Endometrium (tissue), 2 donors: ENCODE measurements around the gene ADARB1.

Experiments
- FAIRE-seq: peaks from 2 replicates; lab custom pipeline; 2012; peaks lifted over from hg19 to GRCh38; lab: Jason Lieb, UNC
- donor health status: control.
- donor health status: control.

The ADARB1 gene

DNA sequence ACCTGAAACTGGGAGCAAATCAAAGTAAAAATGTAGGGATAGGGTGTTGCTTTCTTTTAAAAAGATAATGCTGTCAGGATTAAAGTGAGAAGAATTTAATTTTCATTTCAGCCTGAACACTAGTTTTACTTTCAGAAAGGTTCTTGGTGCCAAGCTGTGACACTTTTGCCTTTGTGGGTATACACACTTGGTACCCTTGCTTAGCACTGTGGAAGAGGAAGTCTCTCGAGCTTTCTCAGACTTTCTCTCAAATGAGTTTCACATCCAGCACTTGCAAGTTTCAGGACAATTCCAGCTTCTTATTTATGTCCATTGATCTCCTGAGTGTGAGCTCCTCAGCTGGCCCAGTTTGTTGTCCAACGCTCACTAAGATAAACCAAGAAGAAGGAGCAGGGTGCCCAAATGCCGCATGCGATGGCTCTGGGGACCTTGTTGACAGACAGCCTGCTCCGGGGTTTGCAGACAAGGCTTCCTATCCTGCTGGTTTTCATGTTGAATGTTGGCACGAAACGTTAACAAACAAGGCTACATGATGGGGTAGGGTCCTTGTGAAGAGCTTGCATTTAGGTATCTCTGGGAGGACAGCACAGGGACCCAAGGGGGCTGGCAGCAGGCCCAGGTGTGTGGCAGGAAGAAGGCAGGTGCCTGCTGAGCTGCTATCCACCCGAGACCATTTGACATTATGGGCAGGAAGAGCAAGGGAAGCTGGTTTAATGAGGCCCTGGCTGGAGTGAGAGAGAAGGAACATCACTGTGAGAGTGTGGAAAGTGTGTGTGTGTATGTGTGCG lies 133.7 kb downstream of the ADARB1 start:
- no peak for FAIRE-seq

- no peak for FAIRE-seq
Measured at GRCh38 chr21:45208627-45208951, 134.2 kb downstream of the ADARB1 start.

DNA sequence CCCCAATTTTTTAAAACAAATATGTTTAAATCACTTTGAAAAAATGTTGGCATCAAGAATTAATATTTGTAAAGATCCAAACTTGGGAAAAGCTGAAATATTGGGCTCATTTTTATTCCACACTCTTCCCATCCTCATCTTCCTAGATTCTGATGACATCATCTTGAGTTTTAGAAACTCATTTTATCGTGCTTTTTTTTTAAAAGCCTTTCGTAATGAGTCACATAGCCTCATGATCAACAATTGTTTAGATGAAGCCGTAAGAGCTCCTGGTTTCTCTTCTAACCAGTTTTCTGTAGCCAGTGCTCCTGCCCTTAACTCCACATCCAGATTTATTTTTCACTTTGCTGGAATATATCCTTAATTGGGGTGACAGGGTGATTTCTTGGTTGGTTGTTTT lies 134.7 kb downstream of the ADARB1 start:
- no peak for FAIRE-seq

DNA sequence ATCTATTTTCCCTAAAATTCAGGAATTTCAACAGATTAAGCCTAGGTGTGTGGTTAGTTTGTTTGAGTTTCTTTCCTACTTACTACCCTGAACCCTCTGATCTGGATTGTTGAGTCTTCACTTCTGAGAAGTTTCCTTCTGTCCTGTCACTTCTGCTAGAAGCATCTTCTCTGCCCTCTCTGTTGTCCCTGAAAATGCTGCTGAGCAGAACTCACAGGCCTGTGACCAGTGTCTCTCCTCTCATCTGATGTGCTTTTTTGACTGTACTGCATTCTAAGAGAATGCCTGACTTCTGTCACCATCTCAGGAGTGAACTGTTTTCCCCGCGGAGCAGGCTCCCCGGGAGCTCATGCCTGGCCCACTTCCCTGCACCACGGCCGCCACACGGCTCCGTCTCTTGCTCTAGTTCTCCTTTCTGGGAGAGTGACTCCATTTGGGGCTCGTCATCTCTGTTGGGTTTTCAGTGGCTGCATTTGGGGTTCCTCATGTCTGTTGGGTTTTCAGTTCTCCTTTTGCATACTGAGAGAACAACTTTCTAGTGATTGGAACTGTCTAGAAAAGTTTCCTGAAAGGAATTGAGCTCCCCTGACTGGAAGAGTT lies 135.4 kb downstream of the ADARB1 start:
- FAIRE-seq, result no peak

GRCh38 chr21:45210461-45210983 lies 136.1 kb downstream of the ADARB1 start:
- FAIRE-seq, result no peak

DNA sequence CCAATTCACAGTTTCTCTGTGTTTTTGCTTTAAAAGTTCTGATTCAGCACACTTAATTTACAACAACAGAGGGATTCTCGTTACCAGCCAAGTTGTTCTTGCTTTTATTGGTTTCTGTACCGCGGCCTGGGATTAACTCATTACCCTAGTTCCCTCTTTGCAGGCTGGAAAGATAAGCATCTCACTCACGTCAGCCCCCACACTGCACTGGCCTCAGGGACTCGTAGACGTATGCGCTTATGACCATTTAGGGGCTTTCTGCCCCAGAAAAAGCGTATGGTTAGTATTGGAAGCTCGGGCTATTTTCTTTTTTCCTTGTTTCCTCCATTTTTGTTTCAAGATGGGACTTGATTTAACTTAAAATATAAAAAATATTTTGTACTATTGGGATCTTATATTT lies 137.3 kb downstream of the ADARB1 start:
- FAIRE-seq, result peak; percentile 15

- FAIRE-seq, result no peak
Measured at GRCh38 chr21:45213392-45213791, 139.0 kb downstream of the ADARB1 start.

DNA sequence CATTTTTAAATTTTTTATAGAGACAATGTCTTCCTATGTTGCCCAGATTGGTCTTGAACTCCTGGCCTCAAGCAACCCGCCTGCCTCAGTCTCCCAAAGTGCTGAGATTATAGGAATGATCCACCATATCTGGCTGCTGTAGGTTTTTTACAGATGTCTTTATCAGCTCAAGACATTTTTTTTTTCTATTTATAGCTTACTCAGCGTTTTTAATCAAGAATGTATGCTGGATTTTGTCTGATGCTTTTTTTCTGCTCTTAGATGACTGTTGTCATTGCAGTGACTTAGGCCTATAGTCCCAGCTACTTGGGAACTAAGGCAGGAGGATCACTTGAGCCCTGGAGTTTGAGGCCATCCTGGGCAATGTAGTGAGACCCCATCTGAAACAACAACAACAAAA lies 140.8 kb downstream of the ADARB1 start:
- FAIRE-seq, result no peak

- FAIRE-seq, result no peak
Measured at GRCh38 chr21:45217010-45217409, 142.6 kb downstream of the ADARB1 start.

GRCh38 chr21:45219517-45219916 lies 145.1 kb downstream of the ADARB1 start:
- no peak for FAIRE-seq

DNA sequence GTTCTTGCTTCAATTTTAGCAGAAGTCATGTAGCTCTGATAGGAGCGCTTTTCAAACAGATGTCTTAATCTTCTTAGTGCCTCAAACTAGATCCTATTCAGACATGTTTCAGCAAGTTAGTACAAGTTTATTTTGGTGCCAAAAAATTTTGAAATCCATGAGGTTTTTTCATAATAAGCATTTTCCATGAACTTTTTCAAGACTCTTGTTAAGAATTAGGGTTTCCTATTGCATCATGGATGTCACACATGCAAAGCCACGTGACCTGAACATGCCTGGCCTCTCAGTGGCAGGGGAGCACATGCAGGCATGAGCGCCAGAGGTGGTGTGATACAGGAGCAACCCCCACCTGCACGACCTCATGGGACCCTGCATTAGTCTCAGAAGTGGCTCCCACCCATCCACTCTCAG lies 145.7 kb downstream of the ADARB1 start:
- no peak for FAIRE-seq

- no peak for FAIRE-seq
Measured at GRCh38 chr21:45220714-45221490, 146.5 kb downstream of the ADARB1 start.

GRCh38 chr21:45222001-45222400 lies 147.6 kb downstream of the ADARB1 start:
- no peak for FAIRE-seq

- no peak for FAIRE-seq
Measured at GRCh38 chr21:45223236-45224185, 149.1 kb downstream of the ADARB1 start.

GRCh38 chr21:45224189-45224938 lies 150.0 kb downstream of the ADARB1 start:
- no peak for FAIRE-seq

DNA sequence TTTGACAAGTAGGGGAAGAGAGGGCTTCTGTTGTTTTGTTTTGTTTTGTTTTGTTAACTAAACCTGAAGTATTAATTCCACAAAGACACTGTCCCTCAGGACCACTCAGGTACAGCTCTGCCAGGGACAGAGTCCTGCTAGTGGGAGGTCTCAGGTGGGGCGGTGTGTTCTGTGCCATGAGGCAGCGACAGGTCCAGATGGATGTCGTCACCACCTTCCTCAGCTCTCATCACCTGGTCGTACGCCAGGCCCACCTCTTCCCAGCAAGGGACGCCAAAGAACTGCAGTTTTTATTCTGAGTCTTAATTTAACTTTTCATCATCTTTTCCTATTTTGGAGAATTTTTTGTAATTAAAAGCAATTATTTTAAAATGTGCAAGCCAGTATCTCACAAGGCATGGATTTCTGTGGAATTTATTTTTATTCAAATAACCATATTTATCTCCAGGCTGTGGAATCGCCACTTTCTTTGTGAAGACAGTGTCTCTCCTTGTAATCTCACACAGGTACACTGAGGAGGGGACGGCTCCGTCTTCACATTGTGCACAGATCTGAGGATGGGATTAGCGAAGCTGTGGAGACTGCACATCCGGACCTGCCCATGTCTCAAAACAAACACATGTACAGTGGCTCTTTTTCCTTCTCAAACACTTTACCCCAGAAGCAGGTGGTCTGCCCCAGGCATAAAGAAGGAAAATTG lies 150.8 kb downstream of the ADARB1 start:
- FAIRE-seq, result no peak

DNA sequence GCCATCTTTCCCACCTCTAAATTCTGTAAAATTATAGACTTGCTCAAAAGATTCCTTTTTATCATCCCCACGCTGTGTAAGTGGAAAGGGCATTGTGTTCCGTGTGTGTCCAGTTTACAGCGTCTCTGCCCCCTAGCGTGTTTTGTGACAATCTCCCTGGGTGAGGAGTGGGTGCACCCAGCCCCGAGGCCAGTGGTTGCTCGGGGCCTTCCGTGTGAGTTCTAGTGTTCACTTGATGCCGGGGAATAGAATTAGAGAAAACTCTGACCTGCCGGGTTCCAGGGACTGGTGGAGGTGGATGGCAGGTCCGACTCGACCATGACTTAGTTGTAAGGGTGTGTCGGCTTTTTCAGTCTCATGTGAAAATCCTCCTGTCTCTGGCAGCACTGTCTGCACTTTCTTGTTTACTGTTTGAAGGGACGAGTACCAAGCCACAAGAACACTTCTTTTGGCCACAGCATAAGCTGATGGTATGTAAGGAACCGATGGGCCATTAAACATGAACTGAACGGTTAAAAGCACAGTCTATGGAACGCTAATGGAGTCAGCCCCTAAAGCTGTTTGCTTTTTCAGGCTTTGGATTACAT lies 151.5 kb downstream of the ADARB1 start:
- FAIRE-seq, result no peak

DNA sequence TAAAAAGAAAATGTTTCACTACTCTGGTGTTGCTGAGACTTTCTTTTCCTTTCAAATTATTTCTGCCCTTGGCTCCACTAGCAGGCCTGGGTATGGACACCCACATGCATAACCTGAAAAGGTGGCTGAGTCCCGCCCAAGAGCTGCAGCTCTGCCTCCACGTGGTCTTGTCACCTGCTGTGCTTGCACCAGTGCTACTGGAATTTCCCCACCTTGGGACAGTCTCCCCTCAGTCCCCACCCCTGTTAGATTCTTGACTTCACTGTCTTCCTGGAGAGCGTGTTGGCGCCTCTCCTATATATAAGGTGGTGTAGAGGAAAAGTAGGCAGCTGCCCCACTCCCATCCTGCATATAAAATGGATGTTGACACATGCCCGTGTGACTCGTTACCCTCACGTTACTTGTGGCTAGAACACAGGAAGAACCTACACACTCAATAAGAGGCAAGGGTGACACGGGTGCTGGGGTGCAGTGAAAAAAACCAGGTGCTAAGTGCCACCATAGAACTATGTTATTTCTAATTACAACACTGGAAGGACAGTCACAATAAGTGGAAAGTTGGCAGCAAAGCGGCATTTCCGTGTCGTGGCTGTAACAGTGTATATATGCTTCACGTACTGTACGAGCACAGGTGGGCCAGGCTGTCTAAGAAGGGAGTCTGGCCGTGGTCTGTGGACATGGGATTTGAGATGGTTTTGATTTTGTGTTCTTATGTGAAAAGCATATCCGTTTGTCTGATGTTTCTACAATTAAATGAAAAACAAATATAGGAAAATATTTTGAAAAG lies 152.4 kb downstream of the ADARB1 start:
- no peak for FAIRE-seq

GRCh38 chr21:45227735-45228134 lies 153.4 kb downstream of the ADARB1 start:
- FAIRE-seq, result no peak
